Measurements from ENCODE around the gene GLIS1. TPM values are rescaled to one million over a fixed set of nuclear protein-coding genes. Genes with fewer than 3 reads are reported as not detected.

GLIS1 gene
- total and polyA plus RNA-seq, 2 donors (not counting 3 experiments of a cell fraction or from before 2014, with no cell fraction given) = not detected

- ChIA-PET POLR2A (no interaction called here), CTCF (no interaction called here)
- Histone ChIP-seq H4K20me1 (replicated peaks; ENCODE audit: control insufficient read depth, extremely low read depth, insufficient read depth, low read length) (no peaks in the 10 kb centered on the region), H3K27ac (ENCODE audit: insufficient read depth, low read depth, low read length) (no peak overlapping the region), H3K79me2 (ENCODE audit: control insufficient read depth, insufficient read depth, low read length) (no peaks in the 10 kb centered on the region), H3K9me1 (replicated peaks; ENCODE audit: control insufficient read depth, extremely low read depth, insufficient read depth, low read length) (no peaks in the 10 kb centered on the region), H2AFZ (ENCODE audit: low read depth, low read length) (no peak overlapping the region), H3K4me1 (ENCODE audit: control insufficient read depth, extremely low read depth, insufficient read depth, low read length) (no peaks in the 10 kb centered on the region), H3K4me3 (replicated peaks in 1 of 3; ENCODE audit: insufficient read depth in 1 of 3, low read depth in 1 of 3, low read length in 3 of 3) (no peak overlapping the region), H3K9ac (replicated peaks; ENCODE audit: extremely low read depth, insufficient read depth, low read length) (no peak overlapping the region), H3K36me3 (ENCODE audit: control insufficient read depth in 2 of 2, extremely low read depth in 1 of 2, insufficient read depth in 2 of 2, low read length in 2 of 2) (no peaks in the 10 kb centered on the region), H3K27me3 (ENCODE audit: control insufficient read depth in 2 of 2, insufficient read depth in 2 of 2, low read length in 2 of 2) (peaks cover 3 to 4% of the 10 kb centered on the region in 2 experiments), H3K9me3 (replicated peaks; ENCODE audit: control insufficient read depth, insufficient read depth, low read length) (no peaks in the 10 kb centered on the region), H3K4me2 (ENCODE audit: insufficient read depth, low read length) (no peak overlapping the region)
- dilution Hi-C loops (cut with MboI; ENCODE audit: extremely low pct_ligation_motif_present, low sequenced_read_pairs) (no loop called here), intact Hi-C loops (cut with micrococcal nuclease) (no loop called here)
- DNase-seq (ENCODE audit: low read depth, low spot score) (no peak), FAIRE-seq (no peak)
- TF ChIP-seq FOS (IDR thresholded peaks at IDR 0.05; ENCODE audit: borderline replicate concordance, insufficient read depth, low read length) = no peak
- TF ChIP-seq MYC (IDR thresholded peaks at IDR 0.05; ENCODE audit: low read depth, low read length) = no peak
- no peak for TF ChIP-seq MAX (IDR thresholded peaks at IDR 0.05; ENCODE audit: insufficient read depth, insufficient read length)
- no peak for TF ChIP-seq EZH2 (IDR thresholded peaks at IDR 0.05; ENCODE audit: borderline replicate concordance, low read depth, low read length, severe bottlenecking)
- TF ChIP-seq POLR2AphosphoS5 (IDR thresholded peaks at IDR 0.05; ENCODE audit: insufficient read depth, low read depth, low read length) = no peak
- no peak for TF ChIP-seq POLR2A (IDR thresholded peaks at IDR 0.05; ENCODE audit: low read depth, low read length)
- TF ChIP-seq JUN (IDR thresholded peaks at IDR 0.05; ENCODE audit: borderline replicate concordance, insufficient read depth, insufficient read length, low read depth) = no peak
- no peak for TF ChIP-seq GATA2 (IDR thresholded peaks at IDR 0.05; ENCODE audit: insufficient read depth, insufficient read length, low read depth, low read length)
- TF ChIP-seq CTCF (IDR thresholded peaks at IDR 0.05; ENCODE audit: extremely low read depth in 1 of 2, insufficient read depth in 1 of 2, low read depth in 1 of 2, low read length in 2 of 2) = no peak
- no TSS peak for BruUV-seq (replicated peaks)
Observed at GRCh38 chr1:53572065-53572814, 166.7 kb downstream of the GLIS1 start.
